GM10847 (cell line): Measurements from ENCODE around the gene RNF43.

Experiments used
- POLR2A ChIP-seq: IDR thresholded peaks from 2 replicates; pipeline ENCODE4 v1.6.1; 2011; ENCODE audit not compliant: insufficient read length; ENCODE audit errors: extremely low read depth

The RNF43 gene

GRCh38 chr17:58391302-58391984 is 25.9 kb downstream of the RNF43 start:
- no peak for TF ChIP-seq POLR2A

GRCh38 chr17:58390884-58391283 is 26.4 kb downstream of the RNF43 start:
- no peak for TF ChIP-seq POLR2A

- no peak for TF ChIP-seq POLR2A
Observed at GRCh38 chr17:58388302-58389190, 28.8 kb downstream of the RNF43 start.

GRCh38 chr17:58387834-58388233 is 29.5 kb downstream of the RNF43 start:
- TF ChIP-seq POLR2A: no peak

- TF ChIP-seq POLR2A: no peak
Observed at GRCh38 chr17:58386708-58387107, 30.6 kb downstream of the RNF43 start.

- no peak for TF ChIP-seq POLR2A
Observed at GRCh38 chr17:58385359-58385899, 31.9 kb downstream of the RNF43 start.

- TF ChIP-seq POLR2A: no peak
Observed at GRCh38 chr17:58384897-58385296, 32.4 kb downstream of the RNF43 start.

GRCh38 chr17:58383892-58384462 is 33.4 kb downstream of the RNF43 start:
- TF ChIP-seq POLR2A: no peak

GRCh38 chr17:58382872-58383242 is 34.5 kb downstream of the RNF43 start:
- no peak for TF ChIP-seq POLR2A

GRCh38 chr17:58382108-58382871 is 35.0 kb downstream of the RNF43 start:
- TF ChIP-seq POLR2A: no peak

GRCh38 chr17:58381124-58382035 is 36.0 kb downstream of the RNF43 start:
- TF ChIP-seq POLR2A: no peak

- no peak for TF ChIP-seq POLR2A
Observed at GRCh38 chr17:58380207-58381123, 36.9 kb downstream of the RNF43 start.

GRCh38 chr17:58379511-58379824 is 37.9 kb downstream of the RNF43 start:
- TF ChIP-seq POLR2A: no peak

- TF ChIP-seq POLR2A: no peak
Observed at GRCh38 chr17:58378733-58379510, 38.4 kb downstream of the RNF43 start.
